ENCODE measurements around the gene FUT2. TPM values are rescaled to one million over a fixed set of nuclear protein-coding genes. Genes with fewer than 3 reads are reported as not detected.
"Not testable (repeated sequence)": the region's sequence is repeated elsewhere in the genome, so short reads cannot be mapped to it uniquely, and the experiment has no call there.

Gene FUT2
- total RNA-seq, 1 donor from 2014 or later = 1.2 TPM

DNA sequence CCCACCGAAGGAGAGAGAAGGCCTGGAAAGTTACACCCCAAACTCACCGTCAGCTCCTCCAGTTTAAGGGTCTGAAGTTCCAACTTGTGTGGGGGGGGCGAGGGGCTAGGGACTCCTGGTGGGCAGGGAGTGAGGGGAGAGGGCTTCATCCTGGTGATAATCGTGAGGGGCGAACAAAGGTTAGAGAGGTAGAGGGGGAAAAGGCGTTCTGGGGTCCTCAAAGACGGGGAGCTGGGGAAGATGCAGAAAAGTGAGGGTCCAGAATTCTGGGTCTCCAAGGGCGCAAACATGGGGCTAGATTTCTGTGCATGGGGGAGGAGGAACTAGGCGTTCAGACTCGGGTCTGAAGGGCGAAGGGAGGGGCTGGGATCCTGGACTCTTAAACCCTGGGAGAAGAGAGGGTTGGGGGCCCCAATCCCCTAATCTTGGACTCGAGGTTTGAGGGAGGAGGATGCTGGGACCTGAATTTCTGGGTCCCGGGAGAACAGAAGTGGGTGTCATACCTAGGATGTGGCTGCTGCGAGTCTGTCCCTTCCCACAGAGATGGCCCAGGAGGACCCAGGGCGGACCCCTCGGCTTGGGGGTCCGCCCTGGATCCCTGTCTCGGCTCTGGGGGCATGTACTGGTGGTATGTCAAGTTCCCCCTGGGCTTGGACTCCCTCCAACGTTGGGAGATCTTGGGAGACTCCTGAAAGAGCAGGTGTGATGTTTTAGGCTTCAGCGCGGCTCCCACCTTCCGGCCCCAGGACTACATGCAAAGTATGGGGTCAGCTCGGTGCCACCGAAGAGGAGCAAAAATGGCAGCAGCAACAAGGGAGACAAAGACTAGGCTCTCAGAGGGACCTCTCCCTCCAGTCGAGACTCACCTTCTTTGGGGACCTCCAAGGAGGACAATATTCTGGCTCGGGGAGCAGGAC is 19.2 kb downstream of the FUT2 start:
- intact Hi-C loops (cut with DNase I) = no loop called here
- H3K9me3 ChIP-seq = no peaks in the 10 kb centered on the region
- ATAC-seq = no peak
- peak overlapping the region; percentile 81 for H3K4me3 ChIP-seq
- H3K36me3 ChIP-seq = no peaks in the 10 kb centered on the region
- H3K27ac ChIP-seq = peak overlapping the region; percentile 82
- TF ChIP-seq, protein P1, sequence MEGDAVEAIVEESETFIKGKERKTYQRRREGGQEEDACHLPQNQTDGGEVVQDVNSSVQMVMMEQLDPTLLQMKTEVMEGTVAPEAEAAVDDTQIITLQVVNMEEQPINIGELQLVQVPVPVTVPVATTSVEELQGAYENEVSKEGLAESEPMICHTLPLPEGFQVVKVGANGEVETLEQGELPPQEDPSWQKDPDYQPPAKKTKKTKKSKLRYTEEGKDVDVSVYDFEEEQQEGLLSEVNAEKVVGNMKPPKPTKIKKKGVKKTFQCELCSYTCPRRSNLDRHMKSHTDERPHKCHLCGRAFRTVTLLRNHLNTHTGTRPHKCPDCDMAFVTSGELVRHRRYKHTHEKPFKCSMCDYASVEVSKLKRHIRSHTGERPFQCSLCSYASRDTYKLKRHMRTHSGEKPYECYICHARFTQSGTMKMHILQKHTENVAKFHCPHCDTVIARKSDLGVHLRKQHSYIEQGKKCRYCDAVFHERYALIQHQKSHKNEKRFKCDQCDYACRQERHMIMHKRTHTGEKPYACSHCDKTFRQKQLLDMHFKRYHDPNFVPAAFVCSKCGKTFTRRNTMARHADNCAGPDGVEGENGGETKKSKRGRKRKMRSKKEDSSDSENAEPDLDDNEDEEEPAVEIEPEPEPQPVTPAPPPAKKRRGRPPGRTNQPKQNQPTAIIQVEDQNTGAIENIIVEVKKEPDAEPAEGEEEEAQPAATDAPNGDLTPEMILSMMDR (IDR thresholded peaks at IDR 0.05) = no peak
- peak; percentile 49 for DNase-seq
- peaks cover 45% of the 10 kb centered on the region for H3K4me1 ChIP-seq
- H3K27me3 ChIP-seq (ENCODE audit: low read depth) = no peaks in the 10 kb centered on the region

- Histone ChIP-seq H3K27me3 (ENCODE audit: low read depth) (no peaks in the 10 kb centered on the region), H3K4me3 (peak overlapping the region; percentile 38), H3K9me3 (no peaks in the 10 kb centered on the region), H3K27ac (peak overlapping the region; percentile 41), H3K4me1 (peaks cover 45% of the 10 kb centered on the region), H3K36me3 (no peaks in the 10 kb centered on the region)
- ATAC-seq = no peak
- TF ChIP-seq, protein P1 (IDR thresholded peaks at IDR 0.05) = no peak
- intact Hi-C loops (cut with DNase I) = no loop called here
- no peak for DNase-seq
These were observed 20.0 kb downstream of the FUT2 start for GRCh38 chr19:48715681-48716171.

GRCh38 chr19:48716562-48717291 is 21.0 kb downstream of the FUT2 start:
- intact Hi-C loops (cut with DNase I) = no loop called here
- Histone ChIP-seq H3K4me3 (peak overlapping the region; percentile 38), H3K9me3 (no peaks in the 10 kb centered on the region), H3K27me3 (ENCODE audit: low read depth) (no peaks in the 10 kb centered on the region), H3K27ac (peak overlapping the region; percentile 43), H3K36me3 (peaks cover 3% of the 10 kb centered on the region), H3K4me1 (peaks cover 54% of the 10 kb centered on the region)
- DNase-seq = peak; percentile 52
- TF ChIP-seq, protein P1 (IDR thresholded peaks at IDR 0.05) = no peak
- ATAC-seq = no peak

- intact Hi-C loops (cut with DNase I); H3K27me3 ChIP-seq (ENCODE audit: low read depth); H3K9me3 ChIP-seq; H3K27ac ChIP-seq; ATAC-seq; H3K4me3 ChIP-seq; DNase-seq: not testable (repeated sequence)
- Histone ChIP-seq H3K4me1 (peaks cover 60% of the 10 kb centered on the region), H3K36me3 (peaks cover 12% of the 10 kb centered on the region)
These were observed 22.3 kb downstream of the FUT2 start for GRCh38 chr19:48718106-48718505.

- Histone ChIP-seq H3K4me3 (no peak overlapping the region), H3K27me3 (ENCODE audit: low read depth) (no peaks in the 10 kb centered on the region), H3K9me3 (no peaks in the 10 kb centered on the region), H3K36me3 (peaks cover 16% of the 10 kb centered on the region), H3K4me1 (peaks cover 59% of the 10 kb centered on the region), H3K27ac (no peak overlapping the region)
- TF ChIP-seq, protein P1 (IDR thresholded peaks at IDR 0.05) = no peak
- ATAC-seq (no peak), DNase-seq (no peak)
- intact Hi-C loops (cut with DNase I) = no loop called here
These were observed 23.0 kb downstream of the FUT2 start for GRCh38 chr19:48718711-48719231.

Data from lower lobe of right lung (tissue), 2 donors.